GM12873 (cell line): ENCODE results near the gene EMID1.

Source experiments
- CTCF ChIP-seq: IDR thresholded peaks from 2 replicates; pipeline ENCODE4 v1.5.1; 2012; ENCODE audit warnings: low read depth, mild to moderate bottlenecking, moderate library complexity, low read length, control low read depth; ENCODE audit not compliant: insufficient read depth; ENCODE audit errors: missing control alignments

Gene EMID1

DNA sequence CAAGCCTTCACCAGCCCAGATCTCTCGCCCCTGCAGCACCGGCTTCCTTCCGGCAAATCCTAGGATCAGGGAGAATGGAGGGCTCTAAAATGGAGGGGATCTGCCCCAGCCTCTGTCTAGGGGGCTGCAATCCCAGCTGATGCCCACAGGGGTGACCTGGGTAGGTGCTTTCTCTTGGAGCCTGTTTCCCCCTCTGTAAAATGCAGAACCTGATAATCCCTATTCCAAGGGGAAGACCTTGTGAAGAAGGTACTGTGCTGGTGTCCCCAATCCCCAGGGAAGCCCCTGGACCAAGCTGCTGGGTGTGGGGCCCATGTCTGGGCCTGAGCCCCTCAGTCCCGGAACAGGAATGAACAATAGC, 2.8 kb downstream of the EMID1 start:
- TF ChIP-seq CTCF: peak; percentile 31

- no peak for TF ChIP-seq CTCF
Measured at GRCh38 chr22:29208879-29209623, 3.4 kb downstream of the EMID1 start.

DNA sequence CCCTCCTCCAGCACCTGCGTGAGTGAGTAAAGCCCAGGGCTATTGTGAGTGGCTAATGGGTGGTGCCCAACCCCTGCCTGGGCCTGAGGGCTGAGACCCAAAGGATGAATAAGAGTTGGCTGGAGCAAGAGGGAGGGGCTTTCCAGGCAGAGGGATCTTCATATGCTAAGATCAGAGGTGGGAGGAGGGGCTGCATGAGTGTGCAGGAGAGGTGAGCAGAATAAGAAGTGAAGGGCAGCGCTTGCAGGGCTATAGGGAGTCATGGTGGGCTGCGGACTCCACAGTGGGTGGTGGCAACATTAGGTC, 3.9 kb downstream of the EMID1 start:
- no peak for TF ChIP-seq CTCF

- no peak for TF ChIP-seq CTCF
Measured at GRCh38 chr22:29211066-29211465, 5.4 kb downstream of the EMID1 start.

DNA sequence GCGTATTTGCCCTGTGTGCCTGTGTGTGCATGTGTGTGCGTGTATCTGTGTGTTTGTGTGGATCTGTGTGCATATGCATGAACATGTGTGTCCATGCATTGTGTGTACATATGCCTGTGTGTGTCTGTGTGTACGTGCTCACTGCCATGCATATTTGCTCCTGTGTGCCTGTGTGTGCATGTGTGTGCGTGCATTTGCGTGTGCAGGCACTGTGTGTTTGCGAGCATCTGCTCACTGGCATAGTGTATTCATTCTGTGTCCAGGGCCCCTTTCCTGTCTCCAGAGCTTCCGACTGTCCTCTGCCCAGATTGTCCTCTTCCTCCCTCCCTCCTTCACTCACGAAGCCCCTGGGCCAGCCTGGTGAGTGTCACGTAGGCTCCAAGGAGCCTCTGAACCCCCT, 5.8 kb downstream of the EMID1 start:
- TF ChIP-seq CTCF: no peak

- TF ChIP-seq CTCF: no peak
Measured at GRCh38 chr22:29212743-29213142, 7.0 kb downstream of the EMID1 start.

DNA sequence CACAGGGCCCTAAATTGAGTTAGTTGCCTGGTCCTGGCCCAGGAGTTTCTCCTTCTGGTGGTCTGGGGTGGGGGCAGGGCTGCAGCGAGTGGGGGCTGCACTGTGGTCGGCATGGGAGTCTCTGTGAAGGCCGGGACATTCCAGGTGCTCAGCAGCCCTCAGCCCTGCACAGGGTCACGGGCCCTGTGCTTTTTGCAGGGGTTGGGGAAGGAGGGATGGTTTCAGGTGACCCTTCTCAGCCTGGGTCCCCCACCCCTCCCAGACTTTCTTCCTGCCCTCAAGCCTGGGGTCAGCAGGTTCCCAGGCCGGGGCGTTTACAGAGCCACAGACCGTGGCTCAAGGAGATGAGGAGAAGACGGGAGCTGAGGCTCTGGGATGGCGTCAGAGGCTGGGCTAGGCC, 7.8 kb downstream of the EMID1 start:
- TF ChIP-seq CTCF: no peak
